GM04504 (cell line): Measurements from ENCODE around the gene RIC8B.

Experiments
- DNase-seq: peaks from one replicate; pipeline ENCODE4 v3.0.0-alpha.2; 2012; ENCODE audit warnings: low read depth

Gene RIC8B

DNA sequence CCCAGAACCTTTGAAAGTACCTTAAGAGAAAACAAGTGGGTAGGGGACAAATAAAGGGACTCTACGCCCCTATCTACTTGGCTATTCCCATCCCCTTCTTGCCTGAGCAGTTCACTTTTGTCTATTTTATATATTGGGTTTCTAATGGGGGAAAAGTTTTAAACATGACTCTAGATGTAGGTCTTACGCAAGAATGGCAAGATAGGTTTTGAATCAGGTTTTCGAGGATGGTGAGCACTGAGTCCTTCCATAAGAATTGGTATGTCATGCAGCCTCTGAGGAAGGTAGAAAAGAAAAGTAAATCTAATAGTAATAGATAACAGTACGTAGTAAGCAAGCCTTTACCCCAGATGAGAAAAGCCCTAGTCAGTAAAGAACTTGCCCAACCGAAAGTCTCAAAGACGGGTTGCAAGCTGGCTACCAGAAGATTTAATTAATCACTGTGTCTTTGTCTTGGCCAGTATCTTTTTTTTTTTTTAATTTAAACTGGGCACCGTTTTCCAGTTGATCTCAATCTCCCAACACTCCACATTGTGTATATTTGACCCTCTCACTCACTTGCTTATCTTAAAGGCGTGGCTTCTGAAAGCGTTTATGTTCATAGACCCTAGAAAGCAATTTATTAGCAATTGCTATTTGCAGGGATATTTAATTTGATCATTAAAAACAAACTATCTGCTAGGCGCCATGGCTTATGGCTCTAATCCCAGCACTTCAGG is 94.7 kb downstream of the RIC8B start:
- DNase-seq: no peak

GRCh38 chr12:106870116-106870515 is 95.6 kb downstream of the RIC8B start:
- no peak for DNase-seq

- DNase-seq: no peak
Observed at GRCh38 chr12:106871477-106871876, 97.0 kb downstream of the RIC8B start.

GRCh38 chr12:106873983-106874382 is 99.5 kb downstream of the RIC8B start:
- DNase-seq: no peak

- DNase-seq: no peak
Observed at GRCh38 chr12:106878804-106879203, 104.3 kb downstream of the RIC8B start.

DNA sequence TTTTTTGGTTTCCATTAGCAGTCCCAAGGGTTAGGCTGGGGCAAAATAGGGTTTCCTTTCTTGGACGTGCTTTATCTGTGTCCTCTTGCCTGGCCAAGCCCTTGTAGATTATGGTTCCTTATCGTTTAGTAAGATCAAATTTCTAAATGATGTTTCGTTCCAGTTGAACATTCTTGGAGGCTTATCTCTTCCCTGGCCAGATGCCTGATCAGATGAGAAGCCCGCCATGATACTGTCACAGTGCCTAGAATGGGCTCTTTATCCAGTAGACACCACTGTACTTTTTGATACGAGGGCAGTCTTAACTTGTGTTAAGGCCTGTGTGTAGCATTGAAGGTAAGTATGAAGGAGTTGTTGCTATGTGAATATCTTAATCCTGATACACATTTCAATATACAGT is 105.1 kb downstream of the RIC8B start:
- DNase-seq: no peak

DNA sequence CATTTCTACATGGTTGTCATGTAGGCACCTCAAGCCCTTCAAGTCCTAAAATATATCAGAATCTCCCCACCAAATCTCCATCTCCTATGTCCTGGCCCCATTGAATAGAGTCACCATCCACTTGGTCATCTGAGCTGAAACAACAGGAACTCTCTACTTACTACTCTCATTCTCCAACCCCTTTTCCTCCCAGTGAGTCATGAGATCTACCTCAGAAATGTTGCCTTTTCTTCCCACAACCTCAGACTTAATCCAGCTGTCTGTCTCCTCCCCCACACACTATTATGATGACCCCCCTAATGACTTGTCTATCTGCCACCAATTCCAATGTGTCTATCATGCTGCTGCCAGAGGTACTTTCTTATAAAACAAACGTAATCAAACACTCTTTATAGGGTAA is 108.9 kb downstream of the RIC8B start:
- DNase-seq: no peak

DNA sequence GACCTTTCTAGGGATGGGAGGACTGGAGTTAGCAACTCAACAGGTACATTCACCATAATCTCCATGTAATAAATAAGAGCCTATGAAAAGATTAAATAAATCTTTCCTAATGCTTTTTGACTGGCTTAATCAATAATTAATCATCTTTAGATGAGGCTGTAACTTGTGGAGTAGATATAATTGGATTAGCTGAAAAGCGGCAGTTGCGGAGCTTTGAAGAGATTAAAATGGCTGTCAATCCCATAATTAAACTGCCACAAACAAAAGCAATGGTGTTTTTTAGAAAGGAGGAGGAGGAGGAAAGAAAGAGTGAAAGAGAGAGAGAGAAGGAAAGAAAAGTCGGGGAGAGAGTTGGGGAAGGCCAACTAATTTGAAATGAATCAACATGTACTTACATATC is 110.5 kb downstream of the RIC8B start:
- DNase-seq: no peak

DNA sequence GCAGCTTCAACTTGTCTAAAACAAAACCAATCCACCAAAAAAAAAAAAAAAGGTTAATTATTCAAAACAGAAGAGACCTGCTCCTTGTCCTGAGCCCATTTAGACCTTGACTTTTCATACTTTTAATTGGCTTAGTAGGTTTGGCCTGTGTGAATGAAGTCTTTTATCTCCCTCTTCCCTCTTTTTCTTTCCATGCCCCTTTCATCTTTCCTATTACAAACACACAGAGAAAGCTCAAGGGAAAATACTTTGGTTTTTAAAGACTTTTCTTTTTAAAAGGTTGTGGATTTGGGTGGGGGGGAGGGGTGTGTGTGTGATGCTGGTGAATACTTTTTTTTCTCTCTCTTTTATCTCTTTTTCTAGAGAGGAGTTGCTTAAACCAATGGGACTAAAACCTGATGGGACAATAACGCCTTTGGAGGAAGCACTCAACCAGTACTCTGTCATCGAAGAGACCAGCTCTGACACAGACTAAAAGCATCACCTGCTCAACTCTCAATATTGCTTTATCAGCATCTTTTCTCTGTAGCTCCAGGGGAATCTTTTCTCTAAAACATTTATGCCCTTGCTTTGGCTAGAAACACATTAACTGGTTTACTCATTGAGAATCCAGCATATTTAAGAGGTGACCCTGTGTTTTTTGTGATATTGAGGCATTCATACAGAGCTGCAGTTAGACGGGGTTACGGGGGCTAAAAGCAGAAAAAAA is 111.2 kb downstream of the RIC8B start:
- no peak for DNase-seq

- no peak for DNase-seq
Observed at GRCh38 chr12:106886932-106887331, 112.5 kb downstream of the RIC8B start.

- DNase-seq: no peak
Observed at GRCh38 chr12:106888348-106888970, 114.0 kb downstream of the RIC8B start.

GRCh38 chr12:106889326-106889725 is 114.8 kb downstream of the RIC8B start:
- DNase-seq: no peak

- no peak for DNase-seq
Observed at GRCh38 chr12:106889950-106890626, 115.6 kb downstream of the RIC8B start.

DNA sequence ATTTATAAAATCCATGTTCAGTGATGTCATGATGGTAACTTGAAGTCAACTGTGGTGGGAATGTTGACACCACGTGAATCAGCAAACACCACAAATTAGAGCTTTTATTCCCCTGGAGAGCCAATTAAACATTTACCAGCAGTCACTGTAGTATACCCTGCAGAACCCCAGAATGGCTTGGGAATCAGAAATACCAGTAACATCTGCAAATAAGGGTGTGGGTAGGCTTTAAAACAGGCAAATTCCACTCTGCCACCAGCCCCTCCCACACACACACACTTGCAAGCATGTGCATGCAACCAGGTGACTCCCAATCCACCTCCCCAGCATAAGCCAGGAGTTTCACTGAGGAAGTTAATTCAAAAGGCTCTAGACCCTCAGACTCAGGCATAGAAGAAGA is 117.6 kb downstream of the RIC8B start:
- no peak for DNase-seq

DNA sequence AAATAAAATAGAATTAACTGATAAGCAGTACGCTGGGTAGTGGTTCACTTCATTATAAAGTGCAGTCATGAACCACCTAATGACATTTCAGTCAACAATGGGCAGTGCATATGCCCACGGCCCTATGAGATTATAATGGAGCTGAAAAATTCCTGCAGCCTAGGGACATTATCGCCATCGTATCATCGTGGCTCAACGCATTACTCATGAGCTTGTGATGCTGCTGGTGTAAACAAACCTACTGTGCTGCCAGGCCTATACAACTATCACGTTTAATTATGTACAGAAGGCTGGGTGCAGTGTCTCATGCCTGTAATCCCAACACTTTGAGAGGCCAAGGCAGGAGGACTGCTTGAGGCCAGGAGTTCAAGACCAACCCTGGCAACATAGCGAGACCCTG is 119.0 kb downstream of the RIC8B start:
- DNase-seq: no peak

DNA sequence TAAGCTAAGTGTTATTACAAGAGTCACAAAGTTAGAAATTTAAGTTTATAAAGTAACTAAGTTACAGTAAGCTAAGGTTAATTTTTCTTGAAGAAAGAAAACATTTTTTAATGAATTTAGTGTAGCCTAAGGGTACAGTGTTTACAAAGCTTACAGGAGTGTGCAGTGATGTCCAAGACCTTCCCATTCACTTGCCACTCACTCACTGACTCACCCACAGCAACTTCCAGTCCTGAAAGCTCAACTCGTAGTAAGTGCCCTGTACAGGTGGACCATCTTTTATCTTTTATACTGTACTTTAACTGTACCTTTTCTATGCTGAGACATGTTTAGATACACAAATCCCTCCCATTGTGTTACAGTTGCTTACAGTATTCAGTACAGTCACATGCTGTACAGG is 120.3 kb downstream of the RIC8B start:
- no peak for DNase-seq

- no peak for DNase-seq
Observed at GRCh38 chr12:106896603-106897002, 122.1 kb downstream of the RIC8B start.

GRCh38 chr12:106897082-106897481 is 122.6 kb downstream of the RIC8B start:
- DNase-seq: no peak

GRCh38 chr12:106897981-106898901 is 123.8 kb downstream of the RIC8B start:
- no peak for DNase-seq

GRCh38 chr12:106900554-106900953 is 126.1 kb downstream of the RIC8B start:
- DNase-seq: no peak

DNA sequence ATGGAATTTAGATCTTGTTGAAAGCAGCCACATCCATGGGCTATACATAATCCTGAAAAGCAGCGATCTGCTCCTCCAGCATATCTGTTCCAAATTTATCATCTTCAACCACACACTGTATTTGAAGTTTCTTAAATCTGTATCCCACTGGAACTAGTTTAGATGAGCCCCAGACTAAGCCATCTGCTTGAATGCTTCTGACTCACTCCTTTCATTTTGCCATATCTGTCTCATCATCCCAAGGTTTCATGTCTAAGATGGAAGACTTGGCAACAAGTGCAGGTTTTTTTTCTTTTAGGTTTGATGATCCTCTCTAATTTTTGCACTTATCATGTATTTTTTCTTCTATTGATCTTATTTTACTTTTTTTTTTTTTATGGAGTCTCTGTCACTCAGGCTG is 126.8 kb downstream of the RIC8B start:
- no peak for DNase-seq

- no peak for DNase-seq
Observed at GRCh38 chr12:106902053-106902452, 127.6 kb downstream of the RIC8B start.
